AG04450 (cell line): ENCODE results near the gene BAHCC1. TPM values are rescaled to one million over a fixed set of nuclear protein-coding genes. Genes with fewer than 3 reads are reported as not detected.
A peak's percentile ranks its signal among the peaks of the same experiment; 100 is the strongest.

Experiments
- CTCF ChIA-PET: fragments of 300-600, 350-600 bp; formaldehyde crosslinking; extraction: SDS; loops from one replicate; lab custom pipeline; 2022; ENCODE audit warnings: antibody characterized with exemption, inconsistent platforms; lab: Charles Lee
- POLR2A ChIA-PET: fragments of 350-600 bp; formaldehyde crosslinking; extraction: SDS; loops from one replicate; lab custom pipeline; 2021; ENCODE audit warnings: antibody characterized with exemption, inconsistent platforms; lab: Yijun Ruan, JAX
- DNase-seq: peaks from one replicate; pipeline ENCODE4 v3.0.0-alpha.2; 2011; ENCODE audit warnings: low read depth, low spot score
- H3K27ac ChIP-seq: one replicate; pipeline ENCODE4 v1.5.1; 2012; ENCODE audit warnings: low read depth, low read length, control low read depth
- H3K27me3 ChIP-seq: one replicate; pipeline ENCODE4 v1.6.0; 2012; ENCODE audit warnings: low read length; ENCODE audit not compliant: control insufficient read depth, insufficient read depth
- H3K4me3 ChIP-seq: 2 replicates; pipeline ENCODE4 v1.5.1; 2011; ENCODE audit warnings: mild to moderate bottlenecking, low read depth, low read length, control low read depth
- H3K9me3 ChIP-seq: 2 replicates; pipeline ENCODE4 v1.5.1; 2012; ENCODE audit warnings: low read length; ENCODE audit not compliant: control insufficient read depth, insufficient read depth
- CTCF ChIP-seq: IDR thresholded peaks from 2 replicates; pipeline ENCODE4 v1.5.1; 2011; ENCODE audit warnings: low read depth, low read length, control low read depth, inconsistent platforms
- polyA plus RNA-seq: library from polyadenylated mRNA; depleted of rRNA; stranded (reverse); fragments of >200 nt; gene quantifications from 2 replicates; pipeline ENCODE4 v1.2.3, GENCODE V29; 2011

Gene BAHCC1
- polyA plus RNA-seq, 1 experiment = 1.3 TPM

GRCh38 chr17:81417049-81417878 is 22.0 kb downstream of the BAHCC1 start:
- no peak overlapping the region for H3K27ac ChIP-seq
- POLR2A ChIA-PET = no interaction called here
- H3K27me3 ChIP-seq = no peaks in the 10 kb centered on the region
- CTCF ChIA-PET = interaction anchor here (0.6 kb wide), 1 partner anchor 162 kb away, joined by 3 read pairs; no protein-coding TSS in a partner anchor
- TF ChIP-seq CTCF = no peak
- H3K9me3 ChIP-seq = no peaks in the 10 kb centered on the region; the same call in 1 of the 2 replicates
- DNase-seq = no peak
- H3K4me3 ChIP-seq = no peak overlapping the region

GRCh38 chr17:81417879-81418709 is 22.8 kb downstream of the BAHCC1 start:
- Histone ChIP-seq H3K27me3 (no peaks in the 10 kb centered on the region), H3K9me3 (no peaks in the 10 kb centered on the region; the same call in 1 of the 2 replicates), H3K27ac (no peak overlapping the region), H3K4me3 (no peak overlapping the region)
- no peak for TF ChIP-seq CTCF
- CTCF ChIA-PET = interaction anchor here (0.6 kb wide), 1 partner anchor 163 kb away, joined by 3 read pairs; no protein-coding TSS in a partner anchor
- POLR2A ChIA-PET = interaction anchor here (0.8 kb wide), 1 partner anchor 15 kb away, joined by 5 read pairs; no protein-coding TSS in a partner anchor
- no peak for DNase-seq

- H3K27me3 ChIP-seq = no peaks in the 10 kb centered on the region
- no peak for DNase-seq
- ChIA-PET CTCF (interaction anchor here (1.2 kb wide), 1 partner anchor 13 kb away, joined by 3 read pairs; no protein-coding TSS in a partner anchor), POLR2A (interaction anchor here (0.6 to 2.2 kb wide), 6 partner anchors 11 to 32 kb away, joined by 3 to 11 read pairs (median 4); partner anchors contain the start of gene BAHCC1)
- H3K27ac ChIP-seq = peak overlapping the region; percentile 65
- no peak overlapping the region for H3K4me3 ChIP-seq
- no peaks in the 10 kb centered on the region; the same call in 1 of the 2 replicates for H3K9me3 ChIP-seq
- TF ChIP-seq CTCF = no peak
Measured at GRCh38 chr17:81418710-81419318, 23.6 kb downstream of the BAHCC1 start.

GRCh38 chr17:81419319-81419885 is 24.1 kb downstream of the BAHCC1 start:
- peak overlapping the region; percentile 22; the same call in 1 of the 2 replicates for H3K4me3 ChIP-seq
- peak overlapping the region; percentile 88 for H3K27ac ChIP-seq
- CTCF ChIA-PET = interaction anchor here (1.2 kb wide), 1 partner anchor 14 kb away, joined by 3 read pairs; no protein-coding TSS in a partner anchor
- H3K27me3 ChIP-seq = no peaks in the 10 kb centered on the region
- POLR2A ChIA-PET = interaction anchor here (0.6 to 2.2 kb wide), 6 partner anchors 10 to 93 kb away, joined by 3 to 11 read pairs (median 4); partner anchors contain the start of gene BAHCC1
- H3K9me3 ChIP-seq = no peaks in the 10 kb centered on the region; the same call in 1 of the 2 replicates
- peak; percentile 44 for DNase-seq
- TF ChIP-seq CTCF = no peak
